Left ventricle myocardium inferior (tissue), 1 donor: ENCODE results near the gene EIF3L. TPM values are rescaled to one million over a fixed set of nuclear protein-coding genes. Genes with fewer than 3 reads are reported as not detected.
A peak's percentile ranks its signal among the peaks of the same experiment; 100 is the strongest.

Experiments
- DNase-seq: peaks from one replicate; pipeline ENCODE4 v3.0.0-alpha.2; 2020
- H3K27ac ChIP-seq: fragments of 200-600 bp; replicated peaks from 2 replicates; pipeline ENCODE4 v1.8.0; 2021
- H3K27me3 ChIP-seq: fragments of 200-600 bp; 2 replicates; pipeline ENCODE4 v1.8.0; 2021; ENCODE audit warnings: low read depth
- H3K36me3 ChIP-seq: fragments of 200-600 bp; 2 replicates; pipeline ENCODE4 v1.8.0; 2021
- H3K4me1 ChIP-seq: fragments of 200-600 bp; 2 replicates; pipeline ENCODE4 v1.8.0; 2021
- H3K4me3 ChIP-seq: fragments of 200-600 bp; 2 replicates; pipeline ENCODE4 v1.8.0; 2021; ENCODE audit warnings: mild to moderate bottlenecking, moderate library complexity
- H3K9me3 ChIP-seq: fragments of 200-600 bp; replicated peaks from 2 replicates; pipeline ENCODE4 v1.8.0; 2021
- intact Hi-C: fragments of 100-400 bp; cut with micrococcal nuclease; formaldehyde crosslinking; loops from one replicate; pipeline ENCODE4 v1.11.0; 2022
- microRNA-seq: library from miRNA; unstranded; fragments of <30 nt; microRNA quantifications from one replicate; pipeline ENCODE4 v1.2.0, GENCODE V29; 2020
- total RNA-seq: library from RNA; stranded (reverse); fragmentation: NEBNext Ultra II Directional; extraction: Animal tissue kit (Norgen Biotek cat#: 25700); gene quantifications from one replicate; pipeline ENCODE4 v1.2.1, GENCODE V29; 2021
- TF ChIP-seq, protein P1 (sequence below): fragments of 200-600 bp; IDR thresholded peaks from 2 replicates; pipeline ENCODE4 v1.8.0; 2021; ENCODE audit warnings: antibody characterized with exemption, mild to moderate bottlenecking, borderline replicate concordance
- donor health status: DM: no; HTN: yes; CAD: no; lungs with severe emphysema.

The EIF3L gene
- total RNA-seq, 1 donor from 2014 or later = 379 TPM

DNA sequence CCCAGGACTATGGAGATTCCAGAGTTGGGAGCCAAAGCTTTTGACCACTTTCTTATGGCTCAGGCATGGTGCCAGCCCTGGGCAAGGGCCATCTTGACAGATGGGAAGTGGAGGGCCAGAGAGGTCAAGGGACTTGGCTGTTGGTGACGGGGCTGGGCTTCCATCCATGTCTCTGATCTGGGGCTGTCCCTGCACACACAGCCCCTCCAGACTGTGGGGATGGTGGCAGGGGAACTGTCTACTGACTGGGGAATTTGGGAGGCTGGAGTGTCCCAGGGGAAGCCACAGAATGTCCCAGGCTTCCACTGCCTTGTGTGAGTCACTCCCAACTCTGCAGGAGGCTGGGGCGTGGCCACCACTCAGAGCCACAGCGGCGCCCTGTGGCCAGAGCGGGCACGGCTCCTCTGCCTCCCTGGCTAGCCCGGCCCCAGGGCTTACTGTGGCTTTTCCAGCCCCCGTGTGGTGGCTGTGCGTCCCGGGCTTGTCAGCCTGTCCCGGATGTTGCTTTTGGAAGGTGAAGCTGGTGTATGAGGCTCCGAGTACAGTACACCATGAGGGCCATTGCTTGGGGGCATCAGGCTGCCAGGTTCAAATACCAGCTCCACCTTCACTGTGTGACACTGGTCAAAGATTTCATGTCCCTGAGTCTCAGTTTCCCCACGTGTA is 84.6 kb downstream of the EIF3L start:
- Histone ChIP-seq H3K4me1 (peaks cover 51% of the 10 kb centered on the region), H3K27ac (peak overlapping the region; percentile 65), H3K4me3 (no peak overlapping the region), H3K36me3 (peaks cover 60% of the 10 kb centered on the region), H3K27me3 (no peaks in the 10 kb centered on the region), H3K9me3 (no peaks in the 10 kb centered on the region)
- peak; percentile 87 for DNase-seq
- intact Hi-C loops = no loop called here
- TF ChIP-seq, protein P1, sequence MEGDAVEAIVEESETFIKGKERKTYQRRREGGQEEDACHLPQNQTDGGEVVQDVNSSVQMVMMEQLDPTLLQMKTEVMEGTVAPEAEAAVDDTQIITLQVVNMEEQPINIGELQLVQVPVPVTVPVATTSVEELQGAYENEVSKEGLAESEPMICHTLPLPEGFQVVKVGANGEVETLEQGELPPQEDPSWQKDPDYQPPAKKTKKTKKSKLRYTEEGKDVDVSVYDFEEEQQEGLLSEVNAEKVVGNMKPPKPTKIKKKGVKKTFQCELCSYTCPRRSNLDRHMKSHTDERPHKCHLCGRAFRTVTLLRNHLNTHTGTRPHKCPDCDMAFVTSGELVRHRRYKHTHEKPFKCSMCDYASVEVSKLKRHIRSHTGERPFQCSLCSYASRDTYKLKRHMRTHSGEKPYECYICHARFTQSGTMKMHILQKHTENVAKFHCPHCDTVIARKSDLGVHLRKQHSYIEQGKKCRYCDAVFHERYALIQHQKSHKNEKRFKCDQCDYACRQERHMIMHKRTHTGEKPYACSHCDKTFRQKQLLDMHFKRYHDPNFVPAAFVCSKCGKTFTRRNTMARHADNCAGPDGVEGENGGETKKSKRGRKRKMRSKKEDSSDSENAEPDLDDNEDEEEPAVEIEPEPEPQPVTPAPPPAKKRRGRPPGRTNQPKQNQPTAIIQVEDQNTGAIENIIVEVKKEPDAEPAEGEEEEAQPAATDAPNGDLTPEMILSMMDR = peak; percentile 98

Small RNA genes within 50 kb of the gene (microRNA-seq; reads per million reads assigned to microRNA genes)
- gene MIR659 = not detected

Other genes starting within 250 kb of the EIF3L start
- gene GGA1, start 240.6 kb upstream of the EIF3L start, total RNA-seq = 27.5 TPM
- 2.5 TPM for gene SH3BP1, start 209.8 kb upstream of the EIF3L start, total RNA-seq
- gene PDXP, start 190.7 kb upstream of the EIF3L start, total RNA-seq = 23.9 TPM
- 843 TPM for gene LGALS1, start 173.8 kb upstream of the EIF3L start, total RNA-seq
- 12.8 TPM for gene NOL12, start 163.1 kb upstream of the EIF3L start, total RNA-seq
- gene TRIOBP, start 152.4 kb upstream of the EIF3L start, total RNA-seq = 86.5 TPM
- gene GCAT, start 41.5 kb upstream of the EIF3L start, total RNA-seq = 42.7 TPM
- gene GALR3, start 26.0 kb upstream of the EIF3L start, total RNA-seq = not detected
- gene ANKRD54, start 5.1 kb upstream of the EIF3L start, total RNA-seq = 19.4 TPM
- gene MICALL1, start 56.9 kb downstream of the EIF3L start, total RNA-seq = 14.8 TPM
- 0.82 TPM for gene C22orf23, start 104.2 kb downstream of the EIF3L start, total RNA-seq
- 79.3 TPM for gene POLR2F, start 104.3 kb downstream of the EIF3L start, total RNA-seq
- 1.2 TPM for gene SOX10, start 135.1 kb downstream of the EIF3L start, total RNA-seq
- 21.1 TPM for gene PICK1, start 208.0 kb downstream of the EIF3L start, total RNA-seq
- gene SLC16A8, start 234.8 kb downstream of the EIF3L start, total RNA-seq = not detected